HCT116 (cell line): ENCODE results near the gene NOXO1. TPM values are rescaled to one million over a fixed set of nuclear protein-coding genes. Genes with fewer than 3 reads are reported as not detected.

Experiments used
- ATAC-seq: fragments of 200-7000 bp; cut with Tn5 transposase; 2 replicates; pipeline ENCODE4 v1.9.1; 2020; ENCODE audit warnings: mild to moderate bottlenecking, moderate library complexity
- BruUV-seq: library from RNA; stranded (reverse); fragments of 400-500 nt; replicated peaks from 2 replicates; lab custom pipeline; 2021; lab: Mats Ljungman, UMichigan
- CTCF ChIA-PET: fragments of 300-600 bp; sonication (Branson Sonifier 250); formaldehyde crosslinking; loops from one replicate; lab custom pipeline; 2021; ENCODE audit warnings: antibody characterized with exemption; lab: Charles Lee
- POLR2A ChIA-PET: fragments of 300-600, 350-600 bp; sonication (Branson Sonifier 250); formaldehyde crosslinking; loops from one replicate; lab custom pipeline; 2021; ENCODE audit warnings: antibody characterized with exemption; lab: Charles Lee
- RAD21 ChIA-PET, 2 experiments: fragments of 300-600 bp; sonication (Branson Sonifier 250); formaldehyde crosslinking; loops; one replicate each; lab custom pipeline; 2023; ENCODE audit warnings: low total read pairs in 2 of 2; ENCODE audit not compliant: uncharacterized antibody in 2 of 2, unreplicated experiment in 2 of 2, low non-redundant PET in 1 of 2; lab: Charles Lee
- DNase-seq: peaks from one replicate; pipeline ENCODE4 v3.0.0-alpha.2; 2010; ENCODE audit warnings: low read depth, low spot score
- H2AFZ ChIP-seq: fragments of 200-600 bp; shearing (Covaris generic), sonication (generic); 2 replicates; pipeline ENCODE4 v1.6.1; 2017; ENCODE audit warnings: low read depth, mixed run types, mixed read lengths, antibody characterized with exemption, low read length; ENCODE audit not compliant: poor library complexity, severe bottlenecking
- H3K27ac ChIP-seq: 2 replicates; pipeline ENCODE4 v1.5.1; 2012; ENCODE audit warnings: low read depth, low read length
- H3K27me3 ChIP-seq: fragments of 200-600 bp; sonication (generic); 2 replicates; pipeline ENCODE4 v1.6.1; 2016; ENCODE audit warnings: mixed run types, low read length, mixed read lengths; ENCODE audit not compliant: insufficient read depth
- H3K36me3 ChIP-seq, 2 experiments: fragments of 200-500 bp in 1 of 2; fragments of 200-600 bp in 1 of 2; sonication (Bioruptor generic) in 1 of 2; sonication (generic) in 1 of 2; 2 replicates each; pipeline versions ENCODE4 v1.5.1 to v1.6.1; 2014 to 2016; ENCODE audit warnings: low read length in 2 of 2, inconsistent platforms in 1 of 2, mixed read lengths in 1 of 2, mixed run types in 1 of 2; ENCODE audit not compliant: insufficient read depth in 2 of 2, control insufficient read depth in 1 of 2
- H3K4me1 ChIP-seq, 2 experiments: fragments of 200-600 bp in 1 of 2; sonication (generic) in 1 of 2; 2 replicates each; pipeline versions ENCODE4 v1.5.1 to v1.6.1; 2012 to 2017; ENCODE audit warnings: low read length in 2 of 2, inconsistent platforms in 1 of 2, mild to moderate bottlenecking in 1 of 2, mixed read lengths in 1 of 2, mixed run types in 1 of 2, moderate library complexity in 1 of 2; ENCODE audit not compliant: insufficient read depth in 2 of 2, control insufficient read depth in 1 of 2
- H3K4me2 ChIP-seq: fragments of 200-600 bp; sonication (generic); 2 replicates; pipeline ENCODE4 v1.6.1; 2017; ENCODE audit warnings: mixed run types, low read length, mixed read lengths
- H3K4me3 ChIP-seq, 2 experiments: fragments of 200-600 bp in 1 of 2; sonication (generic) in 1 of 2; replicated peaks in 1 of 2; 2 replicates each; pipeline ENCODE4 v1.5.1; 2011 to 2016; ENCODE audit warnings: low read length in 2 of 2, control low read depth in 1 of 2, low read depth in 1 of 2, mild to moderate bottlenecking in 1 of 2, mixed read lengths in 1 of 2, mixed run types in 1 of 2
- H3K79me2 ChIP-seq: fragments of 200-600 bp; sonication (generic); 2 replicates; pipeline ENCODE4 v1.6.1; 2017; ENCODE audit warnings: mild to moderate bottlenecking, mixed run types, low read length, moderate library complexity, mixed read lengths; ENCODE audit not compliant: insufficient read depth
- H3K9ac ChIP-seq: fragments of 200-600 bp; sonication (generic); 2 replicates; pipeline ENCODE4 v1.6.1; 2016; ENCODE audit warnings: low read length, mixed read lengths
- H3K9me2 ChIP-seq: fragments of 200-600 bp; sonication (generic), shearing (Covaris generic); 2 replicates; pipeline ENCODE4 v1.6.1; 2017; ENCODE audit warnings: mixed run types, mild to moderate bottlenecking, moderate library complexity; ENCODE audit not compliant: insufficient read depth
- H3K9me3 ChIP-seq, 2 experiments: fragments of 200-500 bp in 1 of 2; fragments of 200-600 bp in 1 of 2; sonication (Bioruptor generic) in 1 of 2; sonication (generic) in 1 of 2; 2 replicates each; pipeline ENCODE4 v1.6.1; 2014 to 2017; ENCODE audit warnings: low read length in 2 of 2, mixed read lengths in 2 of 2, inconsistent platforms in 1 of 2, low read depth in 1 of 2, mild to moderate bottlenecking in 1 of 2, mixed run types in 1 of 2, moderate library complexity in 1 of 2; ENCODE audit not compliant: control insufficient read depth in 1 of 2, insufficient read depth in 1 of 2
- H4K20me1 ChIP-seq: fragments of 200-600 bp; sonication (generic), shearing (Covaris generic); 2 replicates; pipeline ENCODE4 v1.6.1; 2017; ENCODE audit warnings: mixed run types, mild to moderate bottlenecking, moderate library complexity; ENCODE audit not compliant: insufficient read depth
- ATF3 ChIP-seq: IDR thresholded peaks from 2 replicates; pipeline ENCODE4 v1.6.1; 2012
- CBX3 ChIP-seq: IDR thresholded peaks from 2 replicates; pipeline ENCODE4 v1.6.1; 2012; ENCODE audit warnings: low read depth
- EGR1 ChIP-seq: IDR thresholded peaks from 2 replicates; pipeline ENCODE4 v1.6.1; 2012; ENCODE audit warnings: low read depth
- ELF1 ChIP-seq: IDR thresholded peaks from 2 replicates; pipeline ENCODE4 v1.6.1; 2012; ENCODE audit warnings: low read depth, borderline replicate concordance
- EZH2 ChIP-seq: fragments of 200-600 bp; sonication (generic); IDR thresholded peaks from 2 replicates; pipeline ENCODE4 v1.6.1; 2017; ENCODE audit warnings: antibody characterized with exemption, mixed run types
- EZH2phosphoT487 ChIP-seq: fragments of 200-600 bp; IDR thresholded peaks from 2 replicates; pipeline ENCODE4 v1.6.1; 2018; ENCODE audit warnings: antibody characterized with exemption, borderline replicate concordance
- FOSL1 ChIP-seq: IDR thresholded peaks from 2 replicates; pipeline ENCODE4 v1.6.1; 2012; ENCODE audit warnings: low read depth
- MAX ChIP-seq: IDR thresholded peaks from 2 replicates; pipeline ENCODE4 v1.6.1; 2012
- POLR2A ChIP-seq: IDR thresholded peaks from 2 replicates; pipeline ENCODE4 v1.7.0; 2011; ENCODE audit warnings: borderline replicate concordance; ENCODE audit not compliant: insufficient read depth, insufficient read length; ENCODE audit errors: extremely low read depth
- REST ChIP-seq: IDR thresholded peaks from 2 replicates; pipeline ENCODE4 v1.6.1; 2012; ENCODE audit warnings: low read depth
- SIN3A ChIP-seq: IDR thresholded peaks from 2 replicates; pipeline ENCODE4 v1.6.1; 2012; ENCODE audit warnings: low read depth
- SP1 ChIP-seq: IDR thresholded peaks from 2 replicates; pipeline ENCODE4 v1.6.1; 2012; ENCODE audit warnings: low read depth
- SRF ChIP-seq: IDR thresholded peaks from 2 replicates; pipeline ENCODE4 v1.6.1; 2012; ENCODE audit warnings: low read depth
- TCF7L2 ChIP-seq: IDR thresholded peaks from 2 replicates; pipeline ENCODE4 v1.7.0; 2011; ENCODE audit warnings: borderline replicate concordance, inconsistent platforms; ENCODE audit not compliant: insufficient read depth, insufficient read length; ENCODE audit errors: extremely low read depth
- YY1 ChIP-seq: IDR thresholded peaks from 2 replicates; pipeline ENCODE4 v1.6.1; 2011; ENCODE audit warnings: low read length, low read depth, moderate library complexity, mild to moderate bottlenecking; ENCODE audit not compliant: insufficient replicate concordance; ENCODE audit errors: extremely low read depth
- ZBTB33 ChIP-seq: IDR thresholded peaks from 2 replicates; pipeline ENCODE4 v1.6.1; 2011; ENCODE audit warnings: mild to moderate bottlenecking, low read length, moderate library complexity; ENCODE audit not compliant: insufficient replicate concordance; ENCODE audit errors: extremely low read depth
- ZFX ChIP-seq: fragments of 450-650 bp; IDR thresholded peaks from 2 replicates; pipeline ENCODE4 v1.6.1; 2017
- intact Hi-C: fragments of 100-400 bp; cut with micrococcal nuclease; formaldehyde crosslinking; loops from 2 replicates; pipeline ENCODE4 v1.10.0; 2022
- total RNA-seq: library from RNA; stranded (reverse); gene quantifications from one replicate; pipeline ENCODE4 v1.2.1, GENCODE V29; 2021; ENCODE audit not compliant: unreplicated experiment

The NOXO1 gene
- total RNA-seq, 1 experiment from 2014 or later: 10.0 TPM

GRCh38 chr16:1930338-1930720, 50.9 kb downstream of the NOXO1 start:
- intact Hi-C loops: no loop called here
- CTCF ChIA-PET: no interaction called here
- Histone ChIP-seq H3K36me3 (no peaks in the 10 kb centered on the region), H3K9me2 (no peaks in the 10 kb centered on the region)
- DNase-seq: no peak
- TF ChIP-seq TCF7L2 (no peak), REST (no peak), POLR2A (no peak), EZH2 (no peak), CBX3 (no peak), EGR1 (no peak), MAX (no peak), SRF (no peak), ZBTB33 (no peak), ELF1 (no peak), FOSL1 (no peak), SIN3A (no peak), ZFX (no peak), EZH2phosphoT487 (no peak), YY1 (no peak), SP1 (no peak), ATF3 (no peak)
- TF ChIP-seq, all 23 proteins: peak for 0
- Histone ChIP-seq H3K9ac (no peak overlapping the region), H3K4me2 (no peak overlapping the region), H3K27ac (no peak overlapping the region), H3K79me2 (no peaks in the 10 kb centered on the region), H3K9me3 (no peaks in the 10 kb centered on the region), H4K20me1 (no peaks in the 10 kb centered on the region), H2AFZ (no peak overlapping the region), H3K27me3 (no peaks in the 10 kb centered on the region), H3K4me1 (peaks cover 17 to 27% of the 10 kb centered on the region in 2 experiments), H3K4me3 (no peak overlapping the region)
- BruUV-seq: no TSS peak
- RAD21 ChIA-PET: no interaction called here
- no peak for ATAC-seq
- POLR2A ChIA-PET: no interaction called here
